ENCODE data around the gene NEGR1.

DNA sequence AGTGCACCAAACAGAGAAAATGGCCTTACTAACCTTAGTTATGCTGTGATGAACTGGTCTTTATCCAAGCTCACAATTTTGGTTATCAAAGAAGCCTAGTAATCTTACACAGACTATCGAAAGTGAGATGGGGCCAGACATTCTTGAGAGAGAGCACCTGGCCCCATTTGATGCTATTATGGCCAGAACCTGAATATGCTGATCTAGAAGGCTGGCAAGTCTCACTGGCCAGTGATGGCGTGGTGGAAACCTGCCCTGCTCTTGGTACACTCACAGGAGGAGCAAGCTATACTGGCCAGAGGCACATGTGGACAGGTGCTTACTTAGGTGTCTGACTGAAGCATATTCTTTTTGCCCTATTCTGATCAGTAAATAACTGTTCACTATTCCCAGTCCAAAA lies 843.7 kb downstream of the NEGR1 start:
- TF ChIP-seq, protein P1, sequence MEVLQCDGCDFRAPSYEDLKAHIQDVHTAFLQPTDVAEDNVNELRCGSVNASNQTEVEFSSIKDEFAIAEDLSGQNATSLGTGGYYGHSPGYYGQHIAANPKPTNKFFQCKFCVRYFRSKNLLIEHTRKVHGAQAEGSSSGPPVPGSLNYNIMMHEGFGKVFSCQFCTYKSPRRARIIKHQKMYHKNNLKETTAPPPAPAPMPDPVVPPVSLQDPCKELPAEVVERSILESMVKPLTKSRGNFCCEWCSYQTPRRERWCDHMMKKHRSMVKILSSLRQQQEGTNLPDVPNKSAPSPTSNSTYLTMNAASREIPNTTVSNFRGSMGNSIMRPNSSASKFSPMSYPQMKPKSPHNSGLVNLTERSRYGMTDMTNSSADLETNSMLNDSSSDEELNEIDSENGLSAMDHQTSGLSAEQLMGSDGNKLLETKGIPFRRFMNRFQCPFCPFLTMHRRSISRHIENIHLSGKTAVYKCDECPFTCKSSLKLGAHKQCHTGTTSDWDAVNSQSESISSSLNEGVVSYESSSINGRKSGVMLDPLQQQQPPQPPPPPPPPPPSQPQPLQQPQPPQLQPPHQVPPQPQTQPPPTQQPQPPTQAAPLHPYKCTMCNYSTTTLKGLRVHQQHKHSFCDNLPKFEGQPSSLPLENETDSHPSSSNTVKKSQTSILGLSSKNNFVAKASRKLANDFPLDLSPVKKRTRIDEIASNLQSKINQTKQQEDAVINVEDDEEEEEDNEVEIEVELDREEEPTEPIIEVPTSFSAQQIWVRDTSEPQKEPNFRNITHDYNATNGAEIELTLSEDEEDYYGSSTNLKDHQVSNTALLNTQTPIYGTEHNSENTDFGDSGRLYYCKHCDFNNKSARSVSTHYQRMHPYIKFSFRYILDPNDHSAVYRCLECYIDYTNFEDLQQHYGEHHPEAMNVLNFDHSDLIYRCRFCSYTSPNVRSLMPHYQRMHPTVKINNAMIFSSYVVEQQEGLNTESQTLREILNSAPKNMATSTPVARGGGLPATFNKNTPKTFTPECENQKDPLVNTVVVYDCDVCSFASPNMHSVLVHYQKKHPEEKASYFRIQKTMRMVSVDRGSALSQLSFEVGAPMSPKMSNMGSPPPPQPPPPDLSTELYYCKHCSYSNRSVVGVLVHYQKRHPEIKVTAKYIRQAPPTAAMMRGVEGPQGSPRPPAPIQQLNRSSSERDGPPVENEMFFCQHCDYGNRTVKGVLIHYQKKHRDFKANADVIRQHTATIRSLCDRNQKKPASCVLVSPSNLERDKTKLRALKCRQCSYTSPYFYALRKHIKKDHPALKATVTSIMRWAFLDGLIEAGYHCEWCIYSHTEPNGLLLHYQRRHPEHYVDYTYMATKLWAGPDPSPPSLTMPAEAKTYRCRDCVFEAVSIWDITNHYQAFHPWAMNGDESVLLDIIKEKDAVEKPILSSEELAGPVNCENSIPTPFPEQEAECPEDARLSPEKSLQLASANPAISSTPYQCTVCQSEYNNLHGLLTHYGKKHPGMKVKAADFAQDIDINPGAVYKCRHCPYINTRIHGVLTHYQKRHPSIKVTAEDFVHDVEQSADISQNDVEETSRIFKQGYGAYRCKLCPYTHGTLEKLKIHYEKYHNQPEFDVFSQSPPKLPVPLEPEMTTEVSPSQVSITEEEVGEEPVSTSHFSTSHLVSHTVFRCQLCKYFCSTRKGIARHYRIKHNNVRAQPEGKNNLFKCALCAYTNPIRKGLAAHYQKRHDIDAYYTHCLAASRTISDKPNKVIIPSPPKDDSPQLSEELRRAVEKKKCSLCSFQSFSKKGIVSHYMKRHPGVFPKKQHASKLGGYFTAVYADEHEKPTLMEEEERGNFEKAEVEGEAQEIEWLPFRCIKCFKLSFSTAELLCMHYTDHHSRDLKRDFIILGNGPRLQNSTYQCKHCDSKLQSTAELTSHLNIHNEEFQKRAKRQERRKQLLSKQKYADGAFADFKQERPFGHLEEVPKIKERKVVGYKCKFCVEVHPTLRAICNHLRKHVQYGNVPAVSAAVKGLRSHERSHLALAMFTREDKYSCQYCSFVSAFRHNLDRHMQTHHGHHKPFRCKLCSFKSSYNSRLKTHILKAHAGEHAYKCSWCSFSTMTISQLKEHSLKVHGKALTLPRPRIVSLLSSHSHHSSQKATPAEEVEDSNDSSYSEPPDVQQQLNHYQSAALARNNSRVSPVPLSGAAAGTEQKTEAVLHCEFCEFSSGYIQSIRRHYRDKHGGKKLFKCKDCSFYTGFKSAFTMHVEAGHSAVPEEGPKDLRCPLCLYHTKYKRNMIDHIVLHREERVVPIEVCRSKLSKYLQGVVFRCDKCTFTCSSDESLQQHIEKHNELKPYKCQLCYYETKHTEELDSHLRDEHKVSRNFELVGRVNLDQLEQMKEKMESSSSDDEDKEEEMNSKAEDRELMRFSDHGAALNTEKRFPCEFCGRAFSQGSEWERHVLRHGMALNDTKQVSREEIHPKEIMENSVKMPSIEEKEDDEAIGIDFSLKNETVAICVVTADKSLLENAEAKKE (CRISPR knock-in tag; IDR thresholded peaks at IDR 0.05), result no peak
- TF ChIP-seq, protein P2, sequence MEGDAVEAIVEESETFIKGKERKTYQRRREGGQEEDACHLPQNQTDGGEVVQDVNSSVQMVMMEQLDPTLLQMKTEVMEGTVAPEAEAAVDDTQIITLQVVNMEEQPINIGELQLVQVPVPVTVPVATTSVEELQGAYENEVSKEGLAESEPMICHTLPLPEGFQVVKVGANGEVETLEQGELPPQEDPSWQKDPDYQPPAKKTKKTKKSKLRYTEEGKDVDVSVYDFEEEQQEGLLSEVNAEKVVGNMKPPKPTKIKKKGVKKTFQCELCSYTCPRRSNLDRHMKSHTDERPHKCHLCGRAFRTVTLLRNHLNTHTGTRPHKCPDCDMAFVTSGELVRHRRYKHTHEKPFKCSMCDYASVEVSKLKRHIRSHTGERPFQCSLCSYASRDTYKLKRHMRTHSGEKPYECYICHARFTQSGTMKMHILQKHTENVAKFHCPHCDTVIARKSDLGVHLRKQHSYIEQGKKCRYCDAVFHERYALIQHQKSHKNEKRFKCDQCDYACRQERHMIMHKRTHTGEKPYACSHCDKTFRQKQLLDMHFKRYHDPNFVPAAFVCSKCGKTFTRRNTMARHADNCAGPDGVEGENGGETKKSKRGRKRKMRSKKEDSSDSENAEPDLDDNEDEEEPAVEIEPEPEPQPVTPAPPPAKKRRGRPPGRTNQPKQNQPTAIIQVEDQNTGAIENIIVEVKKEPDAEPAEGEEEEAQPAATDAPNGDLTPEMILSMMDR (conservative IDR thresholded peaks at IDR 0.05; ENCODE audit: low read depth in 2 of 2), result no peak
- TF ChIP-seq EZH2phosphoT487 (IDR thresholded peaks at IDR 0.05; ENCODE audit: unreplicated experiment), result no peak
- no peak for TF ChIP-seq ZNF331 (CRISPR knock-in tag; IDR thresholded peaks at IDR 0.05; ENCODE audit: low read depth)
- no peak for TF ChIP-seq POLR2AphosphoS5 (IDR thresholded peaks at IDR 0.05; ENCODE audit: low read depth)
- TF ChIP-seq CREB1 (CRISPR knock-in tag; IDR thresholded peaks at IDR 0.05; ENCODE audit: low read depth), result no peak
- TF ChIP-seq EZH2 (IDR thresholded peaks at IDR 0.05; ENCODE audit: low read depth, unreplicated experiment), result no peak
- no peak for TF ChIP-seq REST (IDR thresholded peaks at IDR 0.05; ENCODE audit: unreplicated experiment)
- TF ChIP-seq NANOG (IDR thresholded peaks at IDR 0.05; ENCODE audit: borderline replicate concordance), result no peak
- TF ChIP-seq JUNB (IDR thresholded peaks at IDR 0.05; ENCODE audit: unreplicated experiment), result no peak

Measured in GM23338 (cell line).